Measurements from ENCODE around the gene VSIR. TPM values are rescaled to one million over a fixed set of nuclear protein-coding genes. Genes with fewer than 3 reads are reported as not detected.

Gene VSIR
- total RNA-seq, 2 donors from 2014 or later, result 0.07 to 0.68 TPM

DNA sequence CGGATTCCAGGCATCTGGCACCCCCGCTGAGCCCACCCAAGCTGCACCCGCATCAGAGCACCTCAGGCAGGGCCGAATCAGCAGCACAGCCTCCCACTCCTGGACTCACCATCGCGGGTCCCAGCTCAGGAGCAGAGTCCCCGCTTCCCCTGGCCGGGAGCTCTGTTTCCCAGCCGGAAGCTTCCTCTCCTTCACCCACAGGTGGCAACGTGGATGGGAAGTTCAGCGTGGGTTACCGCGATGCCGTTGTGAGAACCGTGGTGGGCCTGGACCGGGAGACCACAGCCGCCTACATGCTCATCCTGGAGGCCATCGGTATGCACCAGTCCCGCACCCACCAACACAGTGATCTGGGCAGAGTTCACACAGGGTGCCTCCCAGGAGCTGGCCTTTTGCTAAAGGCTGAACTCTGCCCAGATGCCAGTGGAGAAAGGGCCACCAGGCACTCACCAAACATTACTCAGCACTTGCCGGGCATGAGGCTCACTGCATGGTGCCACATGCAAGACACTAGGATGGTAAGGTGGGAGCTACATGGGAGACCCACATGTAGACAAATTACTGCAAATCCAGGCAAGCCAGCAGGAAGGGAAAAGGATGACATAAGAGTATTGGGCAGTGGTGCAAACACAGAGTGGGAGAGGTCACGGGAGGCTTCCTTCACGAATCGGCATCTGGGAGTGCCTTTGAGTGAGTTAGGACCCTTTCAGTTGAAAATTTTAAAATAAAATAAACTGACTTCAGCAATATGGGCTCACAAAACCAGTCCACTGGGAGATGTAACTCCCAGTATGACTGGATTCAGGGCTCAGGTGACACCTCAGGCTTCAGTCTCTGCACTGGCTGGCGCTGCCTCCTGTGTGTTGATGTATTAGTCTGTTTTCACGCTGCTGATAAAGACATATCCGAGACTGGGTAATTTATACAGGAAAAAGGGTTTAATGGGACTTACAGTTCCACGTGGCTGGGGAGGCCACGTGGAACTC lies 64.1 kb downstream of the VSIR start:
- no peaks in the 10 kb centered on the region for H3K36me3 ChIP-seq (ENCODE audit: control insufficient read depth, insufficient read depth, low read length)
- TF ChIP-seq, protein P1, sequence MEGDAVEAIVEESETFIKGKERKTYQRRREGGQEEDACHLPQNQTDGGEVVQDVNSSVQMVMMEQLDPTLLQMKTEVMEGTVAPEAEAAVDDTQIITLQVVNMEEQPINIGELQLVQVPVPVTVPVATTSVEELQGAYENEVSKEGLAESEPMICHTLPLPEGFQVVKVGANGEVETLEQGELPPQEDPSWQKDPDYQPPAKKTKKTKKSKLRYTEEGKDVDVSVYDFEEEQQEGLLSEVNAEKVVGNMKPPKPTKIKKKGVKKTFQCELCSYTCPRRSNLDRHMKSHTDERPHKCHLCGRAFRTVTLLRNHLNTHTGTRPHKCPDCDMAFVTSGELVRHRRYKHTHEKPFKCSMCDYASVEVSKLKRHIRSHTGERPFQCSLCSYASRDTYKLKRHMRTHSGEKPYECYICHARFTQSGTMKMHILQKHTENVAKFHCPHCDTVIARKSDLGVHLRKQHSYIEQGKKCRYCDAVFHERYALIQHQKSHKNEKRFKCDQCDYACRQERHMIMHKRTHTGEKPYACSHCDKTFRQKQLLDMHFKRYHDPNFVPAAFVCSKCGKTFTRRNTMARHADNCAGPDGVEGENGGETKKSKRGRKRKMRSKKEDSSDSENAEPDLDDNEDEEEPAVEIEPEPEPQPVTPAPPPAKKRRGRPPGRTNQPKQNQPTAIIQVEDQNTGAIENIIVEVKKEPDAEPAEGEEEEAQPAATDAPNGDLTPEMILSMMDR (conservative IDR thresholded peaks at IDR 0.05), result no peak
- no peaks in the 10 kb centered on the region for H3K9me3 ChIP-seq (ENCODE audit: control insufficient read depth, low read length)
- H3K4me1 ChIP-seq (ENCODE audit: control insufficient read depth, insufficient read depth, low read length), result no peaks in the 10 kb centered on the region
- 92% methylated on average over 21 to 28 of the region's 28 CpGs for WGBS, 2 experiments (ENCODE audit: insufficient coverage in 1 of 2, insufficient read length in 1 of 2)
- Mint-ChIP-seq H3K27ac (no peak overlapping the region), H3K4me3 (no peak overlapping the region), H3K36me3 (ENCODE audit: low read depth) (no peaks in the 10 kb centered on the region), H3K27me3 (ENCODE audit: insufficient read depth) (no peaks in the 10 kb centered on the region), H3K9me3 (no peaks in the 10 kb centered on the region), H3K4me1 (peaks cover 3% of the 10 kb centered on the region)
- DNase-seq, result no peak
- no peak overlapping the region for H3K4me3 ChIP-seq (ENCODE audit: low read length)
- no peaks in the 10 kb centered on the region for H3K27me3 ChIP-seq (ENCODE audit: control insufficient read depth, insufficient read depth, low read length, poor library complexity, severe bottlenecking)
- H3K27ac ChIP-seq (ENCODE audit: low read depth, low read length), result no peak overlapping the region
- H3K9ac ChIP-seq (ENCODE audit: extremely low read depth, low read length, poor library complexity, severe bottlenecking), result no peak overlapping the region

- 27 to 67% methylated on average over 3 to 10 of the region's 10 CpGs for WGBS, 2 experiments (ENCODE audit: insufficient coverage in 1 of 2, insufficient read length in 1 of 2)
- H3K4me3 Mint-ChIP-seq, result no peak overlapping the region
- H3K9me3 Mint-ChIP-seq, result no peaks in the 10 kb centered on the region
- no peaks in the 10 kb centered on the region for H3K4me1 Mint-ChIP-seq
- DNase-seq, result peak; percentile 96
- Histone ChIP-seq H3K9ac (ENCODE audit: extremely low read depth, low read length, poor library complexity, severe bottlenecking) (no peak overlapping the region), H3K9me3 (ENCODE audit: control insufficient read depth, low read length) (no peaks in the 10 kb centered on the region), H3K4me3 (ENCODE audit: low read length) (no peak overlapping the region), H3K27ac (ENCODE audit: low read depth, low read length) (no peak overlapping the region), H3K36me3 (ENCODE audit: control insufficient read depth, insufficient read depth, low read length) (no peaks in the 10 kb centered on the region), H3K27me3 (ENCODE audit: control insufficient read depth, insufficient read depth, low read length, poor library complexity, severe bottlenecking) (no peaks in the 10 kb centered on the region), H3K4me1 (ENCODE audit: control insufficient read depth, insufficient read depth, low read length) (no peaks in the 10 kb centered on the region)
- H3K27ac Mint-ChIP-seq, result no peak overlapping the region
- TF ChIP-seq, protein P1 (conservative IDR thresholded peaks at IDR 0.05), result peak; percentile 98
- no peaks in the 10 kb centered on the region for H3K27me3 Mint-ChIP-seq (ENCODE audit: insufficient read depth)
- H3K36me3 Mint-ChIP-seq (ENCODE audit: low read depth), result no peaks in the 10 kb centered on the region
Measured at GRCh38 chr10:71708301-71708703, 65.0 kb downstream of the VSIR start.

DNA sequence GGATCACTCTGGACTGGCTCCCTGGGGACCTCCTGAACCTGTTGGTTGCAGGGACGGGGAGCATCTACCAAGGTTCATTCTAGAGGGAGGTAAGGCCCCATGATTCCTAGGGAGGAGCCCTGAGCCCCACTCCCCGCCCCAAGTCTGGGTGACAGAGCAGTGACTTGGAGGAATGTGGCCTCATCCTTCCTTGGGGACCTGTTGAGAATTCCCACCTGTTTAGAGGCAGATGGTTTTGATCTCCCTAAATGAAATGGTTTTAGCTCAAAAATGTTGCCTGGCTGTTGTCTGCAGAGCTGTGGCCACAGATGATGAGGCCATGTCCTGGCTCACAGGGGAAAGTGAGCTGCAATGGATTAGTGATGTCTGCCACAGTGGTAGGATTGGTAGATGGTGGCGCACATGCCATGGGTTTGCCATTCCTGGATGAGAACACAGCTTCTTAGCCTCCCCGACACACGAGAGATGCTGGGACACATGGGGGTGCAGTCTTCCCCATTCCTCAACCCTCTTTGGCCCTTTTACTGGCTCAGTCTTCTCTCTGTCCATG lies 66.0 kb downstream of the VSIR start:
- WGBS, 2 experiments (ENCODE audit: insufficient coverage in 1 of 2, insufficient read length in 1 of 2), result 88 to 100% methylated on average over 1 to 5 of the region's 5 CpGs
- H3K9ac ChIP-seq (ENCODE audit: extremely low read depth, low read length, poor library complexity, severe bottlenecking), result no peak overlapping the region
- H3K4me1 ChIP-seq (ENCODE audit: control insufficient read depth, insufficient read depth, low read length), result no peaks in the 10 kb centered on the region
- H3K9me3 ChIP-seq (ENCODE audit: control insufficient read depth, low read length), result no peaks in the 10 kb centered on the region
- DNase-seq, result no peak
- H3K4me3 Mint-ChIP-seq, result no peak overlapping the region
- no peaks in the 10 kb centered on the region for H3K9me3 Mint-ChIP-seq
- H3K4me1 Mint-ChIP-seq, result no peaks in the 10 kb centered on the region
- no peaks in the 10 kb centered on the region for H3K36me3 ChIP-seq (ENCODE audit: control insufficient read depth, insufficient read depth, low read length)
- no peak overlapping the region for H3K27ac Mint-ChIP-seq
- H3K27me3 Mint-ChIP-seq (ENCODE audit: insufficient read depth), result no peaks in the 10 kb centered on the region
- H3K27ac ChIP-seq (ENCODE audit: low read depth, low read length), result no peak overlapping the region
- no peaks in the 10 kb centered on the region for H3K27me3 ChIP-seq (ENCODE audit: control insufficient read depth, insufficient read depth, low read length, poor library complexity, severe bottlenecking)
- TF ChIP-seq, protein P1 (conservative IDR thresholded peaks at IDR 0.05), result no peak
- no peaks in the 10 kb centered on the region for H3K36me3 Mint-ChIP-seq (ENCODE audit: low read depth)
- no peak overlapping the region for H3K4me3 ChIP-seq (ENCODE audit: low read length)
